ENCODE data around the gene SH3RF2. TPM values are rescaled to one million over a fixed set of nuclear protein-coding genes. Genes with fewer than 3 reads are reported as not detected.

SH3RF2 gene
- total and polyA plus RNA-seq, 2 of the 13 experiments (the other 11 are each of a cell fraction or from before 2014, with no cell fraction given): 2.6 to 3.7 TPM

DNA sequence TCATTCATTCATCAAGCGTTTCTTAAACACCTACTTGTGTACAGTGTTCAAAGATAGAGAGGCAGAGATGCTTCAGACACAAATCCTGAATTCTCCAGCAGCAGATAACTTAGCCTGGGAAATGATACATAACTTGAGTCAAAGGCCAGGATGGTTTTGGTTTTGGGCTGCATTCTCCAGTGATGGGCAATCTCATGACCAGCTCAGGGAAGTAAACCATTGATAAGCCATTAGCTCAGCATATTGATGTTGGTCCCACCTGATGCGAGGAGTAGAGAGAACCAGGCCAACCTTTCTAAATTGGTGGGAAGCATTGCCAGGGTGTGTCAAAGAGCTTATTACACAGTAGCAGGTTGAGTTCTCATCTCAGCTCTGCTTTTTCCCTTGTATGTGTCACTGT is 53.0 kb downstream of the SH3RF2 start:
- H3K79me2 ChIP-seq (ENCODE audit: insufficient read depth, low read length): no peaks in the 10 kb centered on the region
- no peak overlapping the region for H3K9ac ChIP-seq (ENCODE audit: insufficient read depth, low read depth, low read length)
- no peaks in the 10 kb centered on the region for H4K20me1 ChIP-seq (ENCODE audit: insufficient read depth, low read length)
- peaks cover 15% of the 10 kb centered on the region; the same call in 1 of the 2 replicates for H3K4me1 ChIP-seq (ENCODE audit: insufficient read depth, low read length)
- POLR2A ChIA-PET: interaction anchor here (2.0 kb wide), 1 partner anchor 10 kb away, joined by 8 read pairs; no protein-coding TSS in a partner anchor
- ATAC-seq: no peak
- peaks cover 13% of the 10 kb centered on the region for H3K9me3 ChIP-seq (ENCODE audit: low read length)
- H3K27me3 ChIP-seq (ENCODE audit: control insufficient read depth in 1 of 2, insufficient read depth in 2 of 2, low read length in 2 of 2): no peaks in the 10 kb centered on the region
- no peak overlapping the region for H3K27ac ChIP-seq (ENCODE audit: extremely low read length, insufficient read depth, low read length)
- no peak for DNase-seq (ENCODE audit: low spot score)
- no peak for FAIRE-seq
- intact Hi-C loops (cut with micrococcal nuclease; ENCODE audit: unreplicated experiment): no loop called here
- H3K4me3 ChIP-seq (replicated peaks in 1 of 3; ENCODE audit: insufficient read depth in 1 of 3, low read depth in 2 of 3, low read length in 3 of 3): no peak overlapping the region
- no peak overlapping the region for H3K4me2 ChIP-seq (ENCODE audit: low read depth, low read length)
- CTCF ChIA-PET (ENCODE audit: low intra/inter-chr PET ratio, low total read pairs): no interaction called here
- no peak overlapping the region for H2AFZ ChIP-seq (ENCODE audit: low read length)
- TF ChIP-seq SKI (IDR thresholded peaks at IDR 0.05; ENCODE audit: partially characterized antibody): no peak
- TF ChIP-seq TRIM24 (CRISPR knock-in tag; IDR thresholded peaks at IDR 0.05): no peak
- TF ChIP-seq KDM2A (CRISPR knock-in tag; IDR thresholded peaks at IDR 0.05; ENCODE audit: borderline replicate concordance, low read depth): no peak
- no peak for TF ChIP-seq ZSCAN22 (CRISPR knock-in tag; IDR thresholded peaks at IDR 0.05)
- TF ChIP-seq, protein P1, sequence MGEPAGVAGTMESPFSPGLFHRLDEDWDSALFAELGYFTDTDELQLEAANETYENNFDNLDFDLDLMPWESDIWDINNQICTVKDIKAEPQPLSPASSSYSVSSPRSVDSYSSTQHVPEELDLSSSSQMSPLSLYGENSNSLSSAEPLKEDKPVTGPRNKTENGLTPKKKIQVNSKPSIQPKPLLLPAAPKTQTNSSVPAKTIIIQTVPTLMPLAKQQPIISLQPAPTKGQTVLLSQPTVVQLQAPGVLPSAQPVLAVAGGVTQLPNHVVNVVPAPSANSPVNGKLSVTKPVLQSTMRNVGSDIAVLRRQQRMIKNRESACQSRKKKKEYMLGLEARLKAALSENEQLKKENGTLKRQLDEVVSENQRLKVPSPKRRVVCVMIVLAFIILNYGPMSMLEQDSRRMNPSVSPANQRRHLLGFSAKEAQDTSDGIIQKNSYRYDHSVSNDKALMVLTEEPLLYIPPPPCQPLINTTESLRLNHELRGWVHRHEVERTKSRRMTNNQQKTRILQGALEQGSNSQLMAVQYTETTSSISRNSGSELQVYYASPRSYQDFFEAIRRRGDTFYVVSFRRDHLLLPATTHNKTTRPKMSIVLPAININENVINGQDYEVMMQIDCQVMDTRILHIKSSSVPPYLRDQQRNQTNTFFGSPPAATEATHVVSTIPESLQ (CRISPR knock-in tag; conservative IDR thresholded peaks at IDR 0.05): no peak
- no peaks in the 10 kb centered on the region for H3K36me3 ChIP-seq (replicated peaks in 1 of 2; ENCODE audit: control insufficient read depth in 1 of 2, insufficient read depth in 2 of 2, low read length in 2 of 2)
- BruUV-seq (replicated peaks): no TSS peak
- in situ Hi-C loops (cut with HindIII; ENCODE audit: extremely low pct_ligation_motif_present, low pct_unique_long_range_greater_than_20kb): no loop called here
- 98% methylated on average over 2 of the region's 2 CpGs for WGBS (ENCODE audit: low lambda C conversion rate)

DNA sequence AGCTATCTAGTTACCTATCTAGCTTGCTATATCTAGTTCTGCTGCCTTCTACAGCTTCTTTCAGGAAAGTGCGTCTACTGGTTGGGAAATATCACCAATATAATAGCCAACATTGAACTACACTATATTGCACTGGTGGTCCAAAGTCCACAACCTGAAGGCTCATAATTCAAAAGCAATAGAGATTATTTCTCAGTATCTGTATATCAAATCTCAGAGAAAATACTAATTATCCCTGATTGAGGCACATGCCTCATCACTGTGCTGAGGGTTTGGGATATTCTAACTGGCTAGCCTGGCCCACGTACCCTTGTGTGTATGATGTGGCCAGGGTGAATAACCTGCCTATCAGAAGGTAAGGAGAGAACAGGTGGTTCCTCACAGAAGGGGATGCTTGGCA is 53.8 kb downstream of the SH3RF2 start:
- no peak overlapping the region for H3K4me2 ChIP-seq (ENCODE audit: low read depth, low read length)
- no peak for DNase-seq (ENCODE audit: low spot score)
- no TSS peak for BruUV-seq (replicated peaks)
- in situ Hi-C loops (cut with HindIII; ENCODE audit: extremely low pct_ligation_motif_present, low pct_unique_long_range_greater_than_20kb) (no loop called here), intact Hi-C loops (cut with micrococcal nuclease; ENCODE audit: unreplicated experiment) (no loop called here)
- H3K36me3 ChIP-seq (replicated peaks in 1 of 2; ENCODE audit: control insufficient read depth in 1 of 2, insufficient read depth in 2 of 2, low read length in 2 of 2): no peaks in the 10 kb centered on the region
- FAIRE-seq: no peak
- ChIA-PET POLR2A (interaction anchor here (2.0 kb wide), 1 partner anchor 11 kb away, joined by 8 read pairs; no protein-coding TSS in a partner anchor), CTCF (ENCODE audit: low intra/inter-chr PET ratio, low total read pairs) (no interaction called here)
- H3K79me2 ChIP-seq (ENCODE audit: insufficient read depth, low read length): no peaks in the 10 kb centered on the region
- no peaks in the 10 kb centered on the region for H4K20me1 ChIP-seq (ENCODE audit: insufficient read depth, low read length)
- no peak overlapping the region for H3K27ac ChIP-seq (ENCODE audit: extremely low read length, insufficient read depth, low read length)
- no peak overlapping the region for H3K4me3 ChIP-seq (replicated peaks in 1 of 3; ENCODE audit: insufficient read depth in 1 of 3, low read depth in 2 of 3, low read length in 3 of 3)
- peaks cover 15% of the 10 kb centered on the region; the same call in 1 of the 2 replicates for H3K4me1 ChIP-seq (ENCODE audit: insufficient read depth, low read length)
- H3K27me3 ChIP-seq (ENCODE audit: control insufficient read depth in 1 of 2, insufficient read depth in 2 of 2, low read length in 2 of 2): no peaks in the 10 kb centered on the region
- no peak overlapping the region for H3K9ac ChIP-seq (ENCODE audit: insufficient read depth, low read depth, low read length)
- ATAC-seq: no peak
- peaks cover 13% of the 10 kb centered on the region for H3K9me3 ChIP-seq (ENCODE audit: low read length)
- no peak overlapping the region for H2AFZ ChIP-seq (ENCODE audit: low read length)
- 96% methylated on average over 2 of the region's 2 CpGs for WGBS (ENCODE audit: low lambda C conversion rate)
- no peak for TF ChIP-seq TBX3 (IDR thresholded peaks at IDR 0.05; ENCODE audit: borderline replicate concordance)
- TF ChIP-seq, protein P2, sequence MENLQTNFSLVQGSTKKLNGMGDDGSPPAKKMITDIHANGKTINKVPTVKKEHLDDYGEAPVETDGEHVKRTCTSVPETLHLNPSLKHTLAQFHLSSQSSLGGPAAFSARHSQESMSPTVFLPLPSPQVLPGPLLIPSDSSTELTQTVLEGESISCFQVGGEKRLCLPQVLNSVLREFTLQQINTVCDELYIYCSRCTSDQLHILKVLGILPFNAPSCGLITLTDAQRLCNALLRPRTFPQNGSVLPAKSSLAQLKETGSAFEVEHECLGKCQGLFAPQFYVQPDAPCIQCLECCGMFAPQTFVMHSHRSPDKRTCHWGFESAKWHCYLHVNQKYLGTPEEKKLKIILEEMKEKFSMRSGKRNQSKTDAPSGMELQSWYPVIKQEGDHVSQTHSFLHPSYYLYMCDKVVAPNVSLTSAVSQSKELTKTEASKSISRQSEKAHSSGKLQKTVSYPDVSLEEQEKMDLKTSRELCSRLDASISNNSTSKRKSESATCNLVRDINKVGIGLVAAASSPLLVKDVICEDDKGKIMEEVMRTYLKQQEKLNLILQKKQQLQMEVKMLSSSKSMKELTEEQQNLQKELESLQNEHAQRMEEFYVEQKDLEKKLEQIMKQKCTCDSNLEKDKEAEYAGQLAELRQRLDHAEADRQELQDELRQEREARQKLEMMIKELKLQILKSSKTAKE (CRISPR knock-in tag; IDR thresholded peaks at IDR 0.05; ENCODE audit: borderline replicate concordance): no peak
- no peak for TF ChIP-seq ATAD3A (CRISPR knock-in tag; IDR thresholded peaks at IDR 0.05)
- no peak for TF ChIP-seq ZNF556 (CRISPR knock-in tag; IDR thresholded peaks at IDR 0.05; ENCODE audit: borderline replicate concordance)
- no peak for TF ChIP-seq KDM5B (CRISPR knock-in tag; IDR thresholded peaks at IDR 0.05; ENCODE audit: borderline replicate concordance)
- TF ChIP-seq IKZF4 (CRISPR knock-in tag; IDR thresholded peaks at IDR 0.05; ENCODE audit: borderline replicate concordance, low read depth, not compliant biosample characterization): no peak
- TF ChIP-seq CAMTA2 (CRISPR knock-in tag; IDR thresholded peaks at IDR 0.05; ENCODE audit: borderline replicate concordance): no peak
- no peak for TF ChIP-seq ZNF256 (CRISPR knock-in tag; conservative IDR thresholded peaks at IDR 0.05)
- TF ChIP-seq ERF (CRISPR knock-in tag; IDR thresholded peaks at IDR 0.05): no peak
- no peak for TF ChIP-seq JUND (CRISPR knock-in tag; IDR thresholded peaks at IDR 0.05)
